Stimulated activated naive B cell treated with anti-CD40 and anti-IgM and Interleukin-4, amounts not matched to agents 10 μg/mL and 1 μg/mL and 100 μg/mL, for 72 hours (primary cell): ENCODE data around the gene MED1.
"Not testable (repeated sequence)": the region's sequence is repeated elsewhere in the genome, so short reads cannot be mapped to it uniquely, and the experiment has no call there.

ENCODE experiments used
- ATAC-seq, 2 donors: fragments of 150-1000 bp; cut with Tn5 transposase; replicated peaks; 2 replicates each; pipeline ENCODE4 v1.10.0; 2021; ENCODE audit warnings: moderate library complexity in 1 of 2
- DNase-seq: peaks from one replicate; pipeline ENCODE4 v3.0.0; 2021
- H3K27ac Mint-ChIP-seq: one replicate; pipeline ENCODE4 v1.8.0; 2022; ENCODE audit warnings: mild to moderate bottlenecking, mixed read lengths
- H3K27me3 Mint-ChIP-seq, 2 donors: one replicate each; pipeline ENCODE4 v1.8.0; 2022; ENCODE audit warnings: mixed read lengths in 2 of 2
- H3K36me3 Mint-ChIP-seq, 2 donors: one replicate each; pipeline ENCODE4 v1.8.0; 2022; ENCODE audit warnings: mixed read lengths in 2 of 2, mild to moderate bottlenecking in 1 of 2
- H3K4me1 Mint-ChIP-seq, 2 donors: one replicate each; pipeline ENCODE4 v1.8.0; 2022; ENCODE audit warnings: mixed read lengths in 2 of 2, mild to moderate bottlenecking in 1 of 2
- H3K4me3 Mint-ChIP-seq, 2 donors: one replicate each; pipeline ENCODE4 v1.8.0; 2022; ENCODE audit warnings: mild to moderate bottlenecking in 2 of 2, mixed read lengths in 2 of 2, moderate library complexity in 1 of 2
- H3K9me3 Mint-ChIP-seq, 2 donors: one replicate each; pipeline ENCODE4 v1.8.0; 2022; ENCODE audit warnings: mixed read lengths in 2 of 2, mild to moderate bottlenecking in 1 of 2

Gene MED1

GRCh38 chr17:39462631-39463375, 11.7 kb upstream of the MED1 start:
- Mint-ChIP-seq H3K4me3 (peak overlapping the region; percentile 86 to 91), H3K4me1 (peaks cover 14 to 46% of the 10 kb centered on the region in 2 donors), H3K27me3 (no peaks in the 10 kb centered on the region), H3K36me3 (peaks cover 20 to 29% of the 10 kb centered on the region in 2 donors), H3K9me3 (no peaks in the 10 kb centered on the region), H3K27ac (peak overlapping the region; percentile 96)
- DNase-seq (no peak), ATAC-seq (no peak)

GRCh38 chr17:39461926-39462569, 11.0 kb upstream of the MED1 start:
- Mint-ChIP-seq H3K9me3 (no peaks in the 10 kb centered on the region), H3K27me3 (no peaks in the 10 kb centered on the region), H3K4me1 (peaks cover 14 to 40% of the 10 kb centered on the region in 2 donors), H3K36me3 (peaks cover 20 to 23% of the 10 kb centered on the region in 2 donors), H3K4me3 (peak overlapping the region; percentile 86 to 91), H3K27ac (peak overlapping the region; percentile 96)
- DNase-seq (no peak), ATAC-seq (peak; percentile 10 to 19)

GRCh38 chr17:39461113-39461925, 10.3 kb upstream of the MED1 start, which contains the start of gene CDK12:
Gene CDK12 (plus strand): TSS chr17:39461486. CDS start chr17:39462072, 586 bp downstream.
- Mint-ChIP-seq H3K4me3 (peak within 1 kb of the TSS; percentile 86 to 91), H3K4me1 (peaks cover 14 to 35% of the 10 kb centered on the region in 2 donors), H3K27me3 (no peaks in the 10 kb centered on the region), H3K27ac (peak within 1 kb of the TSS; percentile 96), H3K9me3 (no peaks in the 10 kb centered on the region), H3K36me3 (peaks cover 20 to 21% of the 10 kb centered on the region in 2 donors)
- ATAC-seq (peak; percentile 88 to 89), DNase-seq (peak; percentile 94)

- H3K9me3 Mint-ChIP-seq = no peaks in the 10 kb centered on the region
- H3K4me3 Mint-ChIP-seq = no peak overlapping the region
- no peak overlapping the region for H3K27ac Mint-ChIP-seq
- no peak for ATAC-seq
- DNase-seq = no peak
- peaks cover 4 to 5% of the 10 kb centered on the region in 2 donors for H3K4me1 Mint-ChIP-seq
- H3K36me3 Mint-ChIP-seq = no peaks in the 10 kb centered on the region
- H3K27me3 Mint-ChIP-seq = no peaks in the 10 kb centered on the region
Measured at GRCh38 chr17:39455919-39456318, 4.9 kb upstream of the MED1 start.

GRCh38 chr17:39450051-39450450, 1.0 kb downstream of the MED1 start:
- Mint-ChIP-seq H3K27me3 (no peaks in the 10 kb centered on the region), H3K36me3 (peaks cover 16 to 21% of the 10 kb centered on the region in 2 donors), H3K9me3 (no peaks in the 10 kb centered on the region), H3K4me3 (peak overlapping the region; percentile 97 to 98), H3K4me1 (peaks cover 7 to 10% of the 10 kb centered on the region in 2 donors), H3K27ac (no peak overlapping the region)
- DNase-seq (no peak), ATAC-seq (no peak)

GRCh38 chr17:39447561-39447960, 3.5 kb downstream of the MED1 start:
- no peak for ATAC-seq
- H3K4me1 Mint-ChIP-seq = peaks cover 8 to 15% of the 10 kb centered on the region in 2 donors
- no peaks in the 10 kb centered on the region for H3K9me3 Mint-ChIP-seq
- no peak overlapping the region for H3K4me3 Mint-ChIP-seq
- H3K27me3 Mint-ChIP-seq = no peaks in the 10 kb centered on the region
- no peak overlapping the region for H3K27ac Mint-ChIP-seq
- peaks cover 28 to 32% of the 10 kb centered on the region in 2 donors for H3K36me3 Mint-ChIP-seq
- DNase-seq = no peak

- no peak overlapping the region for H3K4me3 Mint-ChIP-seq
- no peaks in the 10 kb centered on the region for H3K27me3 Mint-ChIP-seq
- ATAC-seq (no peak), DNase-seq (no peak)
- no peak overlapping the region for H3K27ac Mint-ChIP-seq
- no peaks in the 10 kb centered on the region for H3K9me3 Mint-ChIP-seq
- peaks cover 38 to 48% of the 10 kb centered on the region in 2 donors for H3K36me3 Mint-ChIP-seq
- H3K4me1 Mint-ChIP-seq = peaks cover 3 to 5% of the 10 kb centered on the region in 2 donors
Measured at GRCh38 chr17:39443326-39443725, 7.7 kb downstream of the MED1 start.

- ATAC-seq, H3K27me3 Mint-ChIP-seq, H3K4me3 Mint-ChIP-seq, DNase-seq, H3K4me1 Mint-ChIP-seq, H3K9me3 Mint-ChIP-seq, H3K27ac Mint-ChIP-seq: not testable (repeated sequence)
- H3K36me3 Mint-ChIP-seq = peaks cover 30 to 33% of the 10 kb centered on the region in 2 donors
Measured at GRCh38 chr17:39439868-39440267, 11.2 kb downstream of the MED1 start.

- no peaks in the 10 kb centered on the region for H3K4me1 Mint-ChIP-seq
- H3K27me3 Mint-ChIP-seq = no peaks in the 10 kb centered on the region
- H3K27ac Mint-ChIP-seq = no peak overlapping the region
- no peak for ATAC-seq
- H3K4me3 Mint-ChIP-seq = no peak overlapping the region
- no peaks in the 10 kb centered on the region for H3K9me3 Mint-ChIP-seq
- H3K36me3 Mint-ChIP-seq = peaks cover 23 to 31% of the 10 kb centered on the region in 2 donors
- DNase-seq = no peak
Measured at GRCh38 chr17:39429600-39429999, 21.5 kb downstream of the MED1 start.

GRCh38 chr17:39416141-39416540, 34.9 kb downstream of the MED1 start:
- Mint-ChIP-seq H3K36me3 (peaks cover 28 to 34% of the 10 kb centered on the region in 2 donors), H3K4me3 (no peak overlapping the region), H3K27me3 (no peaks in the 10 kb centered on the region), H3K4me1 (no peaks in the 10 kb centered on the region), H3K27ac (no peak overlapping the region), H3K9me3 (no peaks in the 10 kb centered on the region)
- no peak for DNase-seq
- ATAC-seq = no peak

GRCh38 chr17:39410279-39410678, 40.8 kb downstream of the MED1 start:
- Mint-ChIP-seq H3K4me3 (no peak overlapping the region), H3K27ac (no peak overlapping the region), H3K4me1 (no peaks in the 10 kb centered on the region), H3K27me3 (no peaks in the 10 kb centered on the region), H3K36me3 (peaks cover 49 to 56% of the 10 kb centered on the region in 2 donors), H3K9me3 (no peaks in the 10 kb centered on the region)
- DNase-seq (no peak), ATAC-seq (no peak)

- ATAC-seq (no peak), DNase-seq (no peak)
- Mint-ChIP-seq H3K9me3 (no peaks in the 10 kb centered on the region), H3K36me3 (peaks cover 46 to 48% of the 10 kb centered on the region in 2 donors), H3K4me3 (no peak overlapping the region), H3K27ac (peak overlapping the region; percentile 32), H3K27me3 (no peaks in the 10 kb centered on the region), H3K4me1 (peaks cover 5 to 9% of the 10 kb centered on the region in 2 donors)
Measured at GRCh38 chr17:39408360-39408759, 42.7 kb downstream of the MED1 start.

- Mint-ChIP-seq H3K4me1 (peaks cover 6 to 16% of the 10 kb centered on the region in 2 donors), H3K27ac (no peak overlapping the region), H3K4me3 (no peak overlapping the region), H3K36me3 (peaks cover 43 to 45% of the 10 kb centered on the region in 2 donors), H3K27me3 (no peaks in the 10 kb centered on the region), H3K9me3 (no peaks in the 10 kb centered on the region)
- no peak for DNase-seq
- ATAC-seq = no peak
Measured at GRCh38 chr17:39406951-39407350, 44.1 kb downstream of the MED1 start.

GRCh38 chr17:39405436-39405835, 45.6 kb downstream of the MED1 start:
- Mint-ChIP-seq H3K4me1 (peaks cover 11 to 21% of the 10 kb centered on the region in 2 donors), H3K27ac (no peak overlapping the region), H3K36me3 (peaks cover 35 to 36% of the 10 kb centered on the region in 2 donors), H3K4me3 (no peak overlapping the region), H3K9me3 (no peaks in the 10 kb centered on the region), H3K27me3 (no peaks in the 10 kb centered on the region)
- ATAC-seq (no peak), DNase-seq (no peak)
